Thoracic aorta (tissue), 2 donors: ENCODE measurements around the gene VMAC. TPM values are rescaled to one million over a fixed set of nuclear protein-coding genes. Genes with fewer than 3 reads are reported as not detected.

Experiments
- ATAC-seq: fragments of 150-250 bp; one replicate; pipeline ENCODE4 v1.8.0; 2017; ENCODE audit warnings: low read depth; ENCODE audit not compliant: insufficient number of reproducible peaks, low FRiP score
- DNase-seq: peaks from one replicate; pipeline ENCODE4 v3.0.0-alpha.2; 2020; ENCODE audit warnings: low spot score
- H3K27ac ChIP-seq, 2 donors: fragments of 200-600 bp; sonication (generic); 1 replicate in 1 of 2; 2 replicates in 1 of 2; pipeline ENCODE4 v1.5.1; 2016; ENCODE audit warnings: mild to moderate bottlenecking in 2 of 2, moderate library complexity in 2 of 2
- H3K27me3 ChIP-seq: fragments of 200-600 bp; sonication (generic); replicated peaks from 2 replicates; pipeline ENCODE4 v1.6.0; 2016; ENCODE audit warnings: mild to moderate bottlenecking; ENCODE audit not compliant: insufficient read depth
- H3K36me3 ChIP-seq: fragments of 200-600 bp; sonication (generic); one replicate; pipeline ENCODE4 v1.5.1; 2016
- H3K4me1 ChIP-seq, 2 donors: fragments of 200-600 bp; sonication (generic); 1 replicate in 1 of 2; 2 replicates in 1 of 2; pipeline versions ENCODE4 v1.5.1 to v1.6.0; 2016; ENCODE audit warnings: low read depth in 2 of 2, mild to moderate bottlenecking in 1 of 2; ENCODE audit not compliant: control insufficient read depth in 1 of 2
- H3K4me3 ChIP-seq: fragments of 200-600 bp; sonication (generic); 2 replicates; pipeline ENCODE4 v1.5.1; 2016; ENCODE audit warnings: mild to moderate bottlenecking
- H3K9me3 ChIP-seq: fragments of 200-600 bp; sonication (generic); 2 replicates; pipeline ENCODE4 v1.5.1; 2016
- total RNA-seq, 2 donors: library from RNA; depleted of rRNA; stranded (reverse); fragments of >200 nt; gene quantifications; one replicate each; pipeline versions ENCODE4 v1.1.0 to v1.2.3, GENCODE V29; 2016
- TF ChIP-seq, protein P1 (sequence below): fragments of 200-600 bp; sonication (generic); IDR thresholded peaks from one replicate; pipeline ENCODE4 v1.5.1; 2019; ENCODE audit warnings: antibody characterized with exemption

VMAC gene
- total RNA-seq, 2 donors from 2014 or later: 13.3 to 13.6 TPM

DNA sequence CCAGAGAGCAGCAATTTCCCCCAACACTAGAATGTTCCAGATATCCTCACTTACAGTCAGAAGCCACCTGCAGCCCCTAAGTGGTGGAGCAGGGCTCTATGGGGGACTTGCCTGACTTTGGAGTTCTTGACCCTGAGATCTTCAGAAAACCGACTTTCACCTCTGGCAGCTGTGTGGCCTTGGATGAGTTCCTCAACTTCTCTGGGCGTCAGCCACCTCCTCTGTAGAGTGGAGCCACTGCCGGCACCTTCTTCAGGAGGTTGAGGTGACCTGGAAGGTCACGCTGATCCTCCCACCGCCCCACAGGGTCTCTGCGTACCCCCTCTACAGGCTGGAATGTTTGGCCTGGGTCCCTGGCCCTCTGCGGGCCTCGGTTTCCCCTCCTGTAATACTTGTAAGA lies 27.2 kb upstream of the VMAC start:
- no peak for DNase-seq
- no peak overlapping the region for H3K27ac ChIP-seq
- TF ChIP-seq, protein P1, sequence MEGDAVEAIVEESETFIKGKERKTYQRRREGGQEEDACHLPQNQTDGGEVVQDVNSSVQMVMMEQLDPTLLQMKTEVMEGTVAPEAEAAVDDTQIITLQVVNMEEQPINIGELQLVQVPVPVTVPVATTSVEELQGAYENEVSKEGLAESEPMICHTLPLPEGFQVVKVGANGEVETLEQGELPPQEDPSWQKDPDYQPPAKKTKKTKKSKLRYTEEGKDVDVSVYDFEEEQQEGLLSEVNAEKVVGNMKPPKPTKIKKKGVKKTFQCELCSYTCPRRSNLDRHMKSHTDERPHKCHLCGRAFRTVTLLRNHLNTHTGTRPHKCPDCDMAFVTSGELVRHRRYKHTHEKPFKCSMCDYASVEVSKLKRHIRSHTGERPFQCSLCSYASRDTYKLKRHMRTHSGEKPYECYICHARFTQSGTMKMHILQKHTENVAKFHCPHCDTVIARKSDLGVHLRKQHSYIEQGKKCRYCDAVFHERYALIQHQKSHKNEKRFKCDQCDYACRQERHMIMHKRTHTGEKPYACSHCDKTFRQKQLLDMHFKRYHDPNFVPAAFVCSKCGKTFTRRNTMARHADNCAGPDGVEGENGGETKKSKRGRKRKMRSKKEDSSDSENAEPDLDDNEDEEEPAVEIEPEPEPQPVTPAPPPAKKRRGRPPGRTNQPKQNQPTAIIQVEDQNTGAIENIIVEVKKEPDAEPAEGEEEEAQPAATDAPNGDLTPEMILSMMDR: no peak
- H3K4me1 ChIP-seq: peaks cover 8 to 14% of the 10 kb centered on the region in 2 donors
- ATAC-seq: no peak
- no peak overlapping the region for H3K4me3 ChIP-seq
- no peaks in the 10 kb centered on the region for H3K9me3 ChIP-seq
- peaks cover 8% of the 10 kb centered on the region for H3K27me3 ChIP-seq
- H3K36me3 ChIP-seq: no peaks in the 10 kb centered on the region

DNA sequence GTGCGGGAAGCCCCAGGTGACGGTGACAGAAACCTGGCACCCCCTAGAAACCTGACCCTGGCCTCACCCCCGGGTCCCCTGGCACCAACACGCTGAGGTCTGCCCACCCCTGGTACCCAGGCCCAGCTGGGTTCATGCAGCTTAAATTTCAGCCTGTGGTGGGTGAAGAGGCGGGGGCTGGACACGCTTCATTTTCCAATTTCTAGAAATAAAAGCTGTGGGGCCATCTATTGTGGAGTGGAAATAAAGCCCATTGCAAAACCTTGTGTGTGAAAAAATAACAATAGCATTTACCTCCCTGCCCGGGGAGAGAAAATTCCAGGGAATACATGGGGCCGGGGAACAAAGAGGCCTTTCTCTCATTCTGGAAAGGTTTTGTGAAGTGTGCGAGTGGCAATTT lies 26.8 kb upstream of the VMAC start:
- no peak for DNase-seq
- Histone ChIP-seq H3K36me3 (no peaks in the 10 kb centered on the region), H3K9me3 (no peaks in the 10 kb centered on the region), H3K27ac (no peak overlapping the region), H3K4me3 (no peak overlapping the region), H3K4me1 (peaks cover 8 to 14% of the 10 kb centered on the region in 2 donors), H3K27me3 (peaks cover 8% of the 10 kb centered on the region)
- TF ChIP-seq, protein P1: no peak
- ATAC-seq: no peak

DNA sequence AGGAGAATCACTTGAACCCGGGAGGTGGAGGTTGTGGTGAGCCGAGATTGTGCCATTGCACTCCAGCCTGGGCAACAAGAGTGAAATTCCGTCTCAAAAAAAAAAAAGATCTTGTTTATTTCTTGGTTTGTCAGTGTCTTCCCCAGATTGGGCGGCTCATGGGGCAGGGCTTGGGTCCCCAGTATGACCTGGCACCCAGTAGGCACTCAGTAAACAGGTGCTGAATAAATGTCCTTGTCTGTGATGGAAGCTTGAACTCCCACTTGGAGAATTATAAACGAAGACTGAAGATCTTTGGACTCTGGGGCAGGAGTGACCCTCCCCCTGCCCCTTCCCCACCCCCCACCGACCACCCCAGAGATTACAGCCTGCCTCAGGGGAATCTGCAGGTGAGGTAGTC lies 24.5 kb upstream of the VMAC start:
- no peaks in the 10 kb centered on the region for H3K36me3 ChIP-seq
- TF ChIP-seq, protein P1: no peak
- H3K27me3 ChIP-seq: peaks cover 8% of the 10 kb centered on the region
- DNase-seq: no peak
- peaks cover 8 to 14% of the 10 kb centered on the region in 2 donors for H3K4me1 ChIP-seq
- no peaks in the 10 kb centered on the region for H3K9me3 ChIP-seq
- H3K4me3 ChIP-seq: no peak overlapping the region
- ATAC-seq: no peak
- H3K27ac ChIP-seq: no peak overlapping the region

DNA sequence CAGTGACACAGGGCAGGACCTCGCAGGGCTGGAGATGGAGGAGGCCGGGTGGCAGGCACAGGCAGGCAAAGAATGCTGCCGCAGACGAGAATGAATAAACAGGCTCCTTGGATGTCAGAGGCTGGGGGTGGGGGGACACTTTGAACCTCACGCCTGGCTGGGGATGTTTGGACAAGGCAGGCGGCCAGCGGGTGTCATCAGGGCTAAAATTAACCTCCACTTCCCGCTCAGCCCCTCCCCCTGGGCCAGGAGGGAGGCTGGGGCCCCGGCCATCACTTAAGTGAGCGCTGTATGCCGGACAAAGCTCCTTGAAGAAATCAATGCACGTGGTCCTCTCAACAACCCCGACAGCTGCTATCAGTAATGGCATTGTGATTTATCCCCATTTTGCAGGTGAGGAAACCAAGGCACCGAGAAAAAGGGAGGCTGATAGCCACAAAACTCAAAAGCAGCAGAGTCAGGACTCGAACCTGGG lies 24.0 kb upstream of the VMAC start:
- H3K9me3 ChIP-seq: no peaks in the 10 kb centered on the region
- no peak overlapping the region for H3K27ac ChIP-seq
- no peak for DNase-seq
- ATAC-seq: no peak
- peaks cover 8 to 14% of the 10 kb centered on the region in 2 donors for H3K4me1 ChIP-seq
- no peaks in the 10 kb centered on the region for H3K36me3 ChIP-seq
- TF ChIP-seq, protein P1: no peak
- H3K27me3 ChIP-seq: peaks cover 8% of the 10 kb centered on the region
- H3K4me3 ChIP-seq: no peak overlapping the region

DNA sequence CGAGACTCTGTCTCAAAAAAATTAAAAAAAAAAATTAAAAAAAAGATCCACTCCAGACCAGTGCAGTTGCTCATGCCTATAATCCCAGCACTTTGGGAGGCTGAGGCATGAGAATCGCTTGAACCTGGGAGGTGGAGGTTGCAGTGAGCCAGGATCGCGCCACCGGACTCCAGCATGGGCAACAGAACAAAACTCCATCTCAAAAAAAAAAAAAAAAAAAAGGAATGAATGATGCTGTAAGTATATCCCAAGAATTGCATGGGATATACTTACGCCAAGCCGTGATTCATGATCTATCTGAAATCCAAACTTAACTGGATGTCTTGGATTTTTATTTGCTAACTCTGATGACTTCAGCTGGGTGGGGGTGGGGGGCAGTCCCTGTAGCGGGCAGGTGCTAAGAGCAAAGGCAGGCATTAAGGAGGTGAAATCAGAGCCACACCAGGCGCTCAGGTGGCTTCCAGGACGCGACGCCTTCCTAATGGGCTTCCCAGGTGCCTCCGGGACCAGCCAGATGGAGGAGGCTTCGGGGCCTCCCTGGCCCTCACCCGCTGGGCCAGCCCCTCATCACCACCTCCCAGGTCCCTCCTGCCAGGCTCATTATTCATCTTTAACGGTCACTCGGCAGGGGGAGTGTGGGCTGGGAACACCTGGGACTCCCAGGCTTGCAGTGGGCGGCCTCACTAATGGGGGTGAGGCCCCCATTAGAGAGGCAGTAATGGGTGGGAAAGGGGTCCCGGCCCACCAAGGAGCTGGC lies 23.0 kb upstream of the VMAC start:
- DNase-seq: no peak
- ATAC-seq: no peak
- Histone ChIP-seq H3K4me3 (no peak overlapping the region), H3K27ac (no peak overlapping the region), H3K36me3 (no peaks in the 10 kb centered on the region), H3K9me3 (no peaks in the 10 kb centered on the region), H3K4me1 (peaks cover 8 to 14% of the 10 kb centered on the region in 2 donors), H3K27me3 (peaks cover 8% of the 10 kb centered on the region)
- TF ChIP-seq, protein P1: no peak
